Peyer's patch (tissue), 4 donors: ENCODE results near the gene C7orf33. TPM values are rescaled to one million over a fixed set of nuclear protein-coding genes. Genes with fewer than 3 reads are reported as not detected.

ENCODE experiments used
- DNase-seq, 3 donors: peaks; one replicate each; pipeline ENCODE4 v3.0.0-alpha.2; 2017 to 2019
- H3K27ac ChIP-seq, 4 donors: fragments of 200-600 bp; sonication (generic); one replicate each; pipeline ENCODE4 v1.5.1; 2016 to 2019
- H3K27me3 ChIP-seq, 2 donors: fragments of 200-600 bp; sonication (generic); one replicate each; pipeline ENCODE4 v1.5.1; 2019
- H3K36me3 ChIP-seq, 3 donors: fragments of 200-600 bp; sonication (generic); one replicate each; pipeline ENCODE4 v1.5.1; 2016 to 2019
- H3K4me1 ChIP-seq, 4 donors: fragments of 200-600 bp; sonication (generic); one replicate each; pipeline ENCODE4 v1.5.1; 2016 to 2019
- H3K4me3 ChIP-seq, 4 donors: fragments of 200-600 bp; sonication (generic); 1 replicate in 3 of 4; 2 replicates in 1 of 4; pipeline ENCODE4 v1.5.1; 2016 to 2019; ENCODE audit warnings: mild to moderate bottlenecking in 1 of 4
- H3K9me3 ChIP-seq, 4 donors: fragments of 200-600 bp; sonication (generic); one replicate each; pipeline ENCODE4 v1.5.1; 2016 to 2019; ENCODE audit warnings: mild to moderate bottlenecking in 1 of 4
- CTCF ChIP-seq, 6 experiments: fragments of 450-650 bp in 4 of 6; fragments of 200-600 bp in 2 of 6; sonication (generic) in 1 of 6; IDR thresholded peaks; one replicate each; pipeline ENCODE4 v1.5.1; 2017 to 2019; ENCODE audit warnings: antibody characterized with exemption in 6 of 6, mild to moderate bottlenecking in 3 of 6, moderate library complexity in 1 of 6
- POLR2A ChIP-seq, 2 donors: fragments of 450-650 bp; IDR thresholded peaks; one replicate each; pipeline ENCODE4 v1.5.1; 2017; ENCODE audit warnings: antibody characterized with exemption in 2 of 2, mild to moderate bottlenecking in 2 of 2, moderate library complexity in 2 of 2
- total RNA-seq, 4 donors: library from RNA; depleted of rRNA; stranded (reverse); fragments of >200 nt; gene quantifications; one replicate each; pipeline ENCODE4 v1.1.0, GENCODE V29; 2016

Gene C7orf33
- total RNA-seq, 4 donors from 2014 or later: not detected

DNA sequence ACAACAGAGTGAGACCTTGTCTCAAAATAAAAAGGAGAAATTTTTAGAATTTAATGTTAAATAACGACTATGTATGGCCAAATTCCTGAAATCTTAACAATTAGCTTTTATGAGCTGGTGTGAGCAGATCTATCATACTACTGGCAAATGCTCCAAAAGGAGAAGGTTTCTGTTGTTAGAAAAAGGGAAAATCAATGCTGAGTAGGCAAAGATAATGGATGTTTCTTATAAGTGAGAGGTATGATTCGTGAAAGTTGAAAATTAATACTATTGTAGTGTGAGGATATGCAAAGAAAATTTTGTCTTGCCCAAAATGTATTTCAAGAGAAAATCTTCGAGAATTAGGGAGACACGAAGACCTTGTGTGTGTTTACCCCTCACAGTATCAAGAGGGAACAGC is 67.4 kb downstream of the C7orf33 start:
- Histone ChIP-seq H3K27me3 (no peaks in the 10 kb centered on the region), H3K9me3 (no peaks in the 10 kb centered on the region), H3K36me3 (no peaks in the 10 kb centered on the region), H3K4me1 (no peaks in the 10 kb centered on the region), H3K4me3 (no peak overlapping the region), H3K27ac (no peak overlapping the region)
- no peak for TF ChIP-seq POLR2A (IDR thresholded peaks at IDR 0.05)
- TF ChIP-seq CTCF (IDR thresholded peaks at IDR 0.05): no peak
- DNase-seq: no peak

- Histone ChIP-seq H3K4me1 (no peaks in the 10 kb centered on the region), H3K27ac (no peak overlapping the region), H3K36me3 (no peaks in the 10 kb centered on the region), H3K27me3 (no peaks in the 10 kb centered on the region), H3K9me3 (no peaks in the 10 kb centered on the region), H3K4me3 (no peak overlapping the region)
- TF ChIP-seq CTCF (IDR thresholded peaks at IDR 0.05) (no peak), POLR2A (IDR thresholded peaks at IDR 0.05) (no peak)
- DNase-seq: no peak
Measured at GRCh38 chr7:148661471-148661870, 70.9 kb downstream of the C7orf33 start.

- Histone ChIP-seq H3K4me1 (no peaks in the 10 kb centered on the region), H3K36me3 (no peaks in the 10 kb centered on the region), H3K27me3 (no peaks in the 10 kb centered on the region), H3K27ac (no peak overlapping the region), H3K9me3 (no peaks in the 10 kb centered on the region), H3K4me3 (no peak overlapping the region)
- TF ChIP-seq POLR2A (IDR thresholded peaks at IDR 0.05) (no peak), CTCF (IDR thresholded peaks at IDR 0.05) (no peak)
- DNase-seq: no peak
Measured at GRCh38 chr7:148662646-148663045, 72.1 kb downstream of the C7orf33 start.

DNA sequence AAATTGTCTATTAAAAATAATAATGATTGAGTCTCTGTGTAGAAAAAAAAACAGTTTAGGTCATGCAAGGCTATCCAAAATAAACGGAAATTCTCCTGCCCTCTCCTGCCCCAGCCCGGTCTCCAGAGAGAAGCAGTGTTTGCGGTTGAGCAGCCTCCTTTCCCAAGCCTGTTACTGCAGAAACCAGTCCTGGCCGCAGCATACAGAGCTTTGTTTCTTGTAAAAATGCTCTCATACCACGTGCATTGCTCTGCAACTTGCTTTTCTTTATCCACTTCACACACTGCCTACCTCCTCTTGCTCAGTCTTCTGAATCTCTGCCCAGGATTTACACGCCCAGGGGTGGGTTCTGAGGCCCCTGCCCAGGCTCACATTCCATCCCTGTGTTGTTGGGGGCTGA is 73.8 kb downstream of the C7orf33 start:
- Histone ChIP-seq H3K4me1 (no peaks in the 10 kb centered on the region), H3K27ac (no peak overlapping the region), H3K4me3 (no peak overlapping the region), H3K36me3 (no peaks in the 10 kb centered on the region), H3K27me3 (no peaks in the 10 kb centered on the region), H3K9me3 (no peaks in the 10 kb centered on the region)
- TF ChIP-seq CTCF (IDR thresholded peaks at IDR 0.05): no peak
- TF ChIP-seq POLR2A (IDR thresholded peaks at IDR 0.05): no peak
- DNase-seq: no peak

DNA sequence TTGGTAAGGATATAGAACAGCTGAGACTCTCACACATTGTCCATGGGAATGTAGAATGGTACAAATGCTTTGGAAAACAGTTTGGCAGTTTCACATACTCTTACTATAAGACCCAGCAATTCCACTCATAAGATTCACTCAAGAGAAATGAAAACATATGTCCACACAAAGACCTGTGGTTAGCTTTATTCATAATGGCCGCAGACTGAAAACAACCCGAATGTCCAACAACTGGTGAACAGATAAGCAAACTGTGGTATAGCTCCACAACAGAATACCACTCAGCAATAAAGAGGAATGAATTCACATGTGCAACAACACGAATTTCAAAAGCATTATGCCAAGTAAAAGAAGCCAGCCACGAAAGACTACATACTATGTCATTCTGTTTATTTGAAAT is 74.7 kb downstream of the C7orf33 start:
- Histone ChIP-seq H3K27ac (no peak overlapping the region), H3K4me1 (no peaks in the 10 kb centered on the region), H3K27me3 (no peaks in the 10 kb centered on the region), H3K36me3 (no peaks in the 10 kb centered on the region), H3K9me3 (no peaks in the 10 kb centered on the region), H3K4me3 (no peak overlapping the region)
- DNase-seq: no peak
- no peak for TF ChIP-seq POLR2A (IDR thresholded peaks at IDR 0.05)
- no peak for TF ChIP-seq CTCF (IDR thresholded peaks at IDR 0.05)

Other genes starting within 250 kb of the C7orf33 start
- gene CUL1, start 108.1 kb downstream of the C7orf33 start, total RNA-seq: 10 to 100 TPM; 29.5 to 86.6 (median 35.8) TPM